ENCODE data around the gene TRAK1. TPM values are rescaled to one million over a fixed set of nuclear protein-coding genes. Genes with fewer than 3 reads are reported as not detected.

Gene TRAK1
- total RNA-seq, 2 experiments from 2014 or later: 62.5 to 88.3 TPM

GRCh38 chr3:42246091-42246490 lies 154.9 kb downstream of the TRAK1 start:
- H3K4me3 ChIP-seq (ENCODE audit: low read depth, low read length, poor library complexity, severe bottlenecking): no peak overlapping the region
- ChIA-PET CTCF (ENCODE audit: unreplicated experiment) (no interaction called here), POLR2A (no interaction called here)
- H3K4me2 ChIP-seq (ENCODE audit: low read length): no peak overlapping the region
- H3K9me3 ChIP-seq (ENCODE audit: low read length): no peaks in the 10 kb centered on the region
- H3K79me2 ChIP-seq (ENCODE audit: insufficient read depth, low read depth, low read length): no peaks in the 10 kb centered on the region
- H3K27ac ChIP-seq (ENCODE audit: low read depth, low read length, poor library complexity, severe bottlenecking): no peak overlapping the region
- intact Hi-C loops (cut with micrococcal nuclease; ENCODE audit: unreplicated experiment): loop anchor here (10.0 kb wide), 1 partner anchor 119 kb away; no protein-coding TSS in a partner anchor
- H4K20me1 ChIP-seq (ENCODE audit: insufficient read depth, low read length): no peaks in the 10 kb centered on the region
- H2AFZ ChIP-seq (ENCODE audit: low read length): no peak overlapping the region
- TF ChIP-seq CTCF (conservative IDR thresholded peaks at IDR 0.05; ENCODE audit: low read length) (no peak), EZH2phosphoT487 (IDR thresholded peaks at IDR 0.05; ENCODE audit: borderline replicate concordance, low read depth, low read length) (no peak)
- no peaks in the 10 kb centered on the region for H3K9me2 ChIP-seq (ENCODE audit: insufficient read depth, low read length)
- H3K4me1 ChIP-seq (ENCODE audit: insufficient read depth, low read length, poor library complexity, severe bottlenecking): no peaks in the 10 kb centered on the region
- BruUV-seq (replicated peaks): no TSS peak
- H3K36me3 ChIP-seq (ENCODE audit: insufficient read depth, low read length): no peaks in the 10 kb centered on the region
- DNase-seq (ENCODE audit: low spot score): no peak

GRCh38 chr3:42247576-42248027 lies 156.4 kb downstream of the TRAK1 start:
- no peak overlapping the region for H3K4me3 ChIP-seq (ENCODE audit: low read depth, low read length, poor library complexity, severe bottlenecking)
- POLR2A ChIA-PET: interaction anchor here (0.8 kb wide), 1 partner anchor 639 kb away, joined by 3 read pairs; no protein-coding TSS in a partner anchor
- no peaks in the 10 kb centered on the region for H4K20me1 ChIP-seq (ENCODE audit: insufficient read depth, low read length)
- DNase-seq (ENCODE audit: low spot score): peak; percentile 76
- CTCF ChIA-PET (ENCODE audit: unreplicated experiment): interaction anchor here (0.5 to 1.4 kb wide), 2 partner anchors 18 to 287 kb away, joined by 3 to 8 read pairs; no protein-coding TSS in a partner anchor
- intact Hi-C loops (cut with micrococcal nuclease; ENCODE audit: unreplicated experiment): loop anchor here (1.0 to 10.0 kb wide), 3 partner anchors 117 to 289 kb away; no protein-coding TSS in a partner anchor
- H3K9me3 ChIP-seq (ENCODE audit: low read length): no peaks in the 10 kb centered on the region
- TF ChIP-seq CTCF (conservative IDR thresholded peaks at IDR 0.05; ENCODE audit: low read length): peak; percentile 91
- TF ChIP-seq EZH2phosphoT487 (IDR thresholded peaks at IDR 0.05; ENCODE audit: borderline replicate concordance, low read depth, low read length): no peak
- H3K36me3 ChIP-seq (ENCODE audit: insufficient read depth, low read length): no peaks in the 10 kb centered on the region
- H3K27ac ChIP-seq (ENCODE audit: low read depth, low read length, poor library complexity, severe bottlenecking): no peak overlapping the region
- no peaks in the 10 kb centered on the region for H3K4me1 ChIP-seq (ENCODE audit: insufficient read depth, low read length, poor library complexity, severe bottlenecking)
- BruUV-seq (replicated peaks): no TSS peak
- H2AFZ ChIP-seq (ENCODE audit: low read length): no peak overlapping the region
- no peaks in the 10 kb centered on the region for H3K9me2 ChIP-seq (ENCODE audit: insufficient read depth, low read length)
- H3K4me2 ChIP-seq (ENCODE audit: low read length): no peak overlapping the region
- no peaks in the 10 kb centered on the region for H3K79me2 ChIP-seq (ENCODE audit: insufficient read depth, low read depth, low read length)

- Histone ChIP-seq H3K4me3 (ENCODE audit: low read depth, low read length, poor library complexity, severe bottlenecking) (no peak overlapping the region), H3K9me3 (ENCODE audit: low read length) (no peaks in the 10 kb centered on the region), H4K20me1 (ENCODE audit: insufficient read depth, low read length) (no peaks in the 10 kb centered on the region), H3K4me2 (ENCODE audit: low read length) (no peak overlapping the region), H2AFZ (ENCODE audit: low read length) (no peak overlapping the region), H3K79me2 (ENCODE audit: insufficient read depth, low read depth, low read length) (no peaks in the 10 kb centered on the region), H3K27ac (ENCODE audit: low read depth, low read length, poor library complexity, severe bottlenecking) (no peak overlapping the region), H3K4me1 (ENCODE audit: insufficient read depth, low read length, poor library complexity, severe bottlenecking) (no peaks in the 10 kb centered on the region), H3K9me2 (ENCODE audit: insufficient read depth, low read length) (no peaks in the 10 kb centered on the region), H3K36me3 (ENCODE audit: insufficient read depth, low read length) (no peaks in the 10 kb centered on the region)
- no TSS peak for BruUV-seq (replicated peaks)
- no peak for TF ChIP-seq CTCF (conservative IDR thresholded peaks at IDR 0.05; ENCODE audit: low read length)
- TF ChIP-seq EZH2phosphoT487 (IDR thresholded peaks at IDR 0.05; ENCODE audit: borderline replicate concordance, low read depth, low read length): no peak
- DNase-seq (ENCODE audit: low spot score): no peak
- ChIA-PET POLR2A (no interaction called here), CTCF (ENCODE audit: unreplicated experiment) (no interaction called here)
- intact Hi-C loops (cut with micrococcal nuclease; ENCODE audit: unreplicated experiment): no loop called here
These were observed 159.6 kb downstream of the TRAK1 start for GRCh38 chr3:42250761-42251160.

All from OCI-LY7 (cell line).